ENCODE results near the gene RBBP4. TPM values are rescaled to one million over a fixed set of nuclear protein-coding genes. Genes with fewer than 3 reads are reported as not detected.

RBBP4 gene
- total and polyA plus RNA-seq, 2 of the 8 experiments (the other 6 are each of a cell fraction or from before 2014, with no cell fraction given), result 147 to 397 TPM

DNA sequence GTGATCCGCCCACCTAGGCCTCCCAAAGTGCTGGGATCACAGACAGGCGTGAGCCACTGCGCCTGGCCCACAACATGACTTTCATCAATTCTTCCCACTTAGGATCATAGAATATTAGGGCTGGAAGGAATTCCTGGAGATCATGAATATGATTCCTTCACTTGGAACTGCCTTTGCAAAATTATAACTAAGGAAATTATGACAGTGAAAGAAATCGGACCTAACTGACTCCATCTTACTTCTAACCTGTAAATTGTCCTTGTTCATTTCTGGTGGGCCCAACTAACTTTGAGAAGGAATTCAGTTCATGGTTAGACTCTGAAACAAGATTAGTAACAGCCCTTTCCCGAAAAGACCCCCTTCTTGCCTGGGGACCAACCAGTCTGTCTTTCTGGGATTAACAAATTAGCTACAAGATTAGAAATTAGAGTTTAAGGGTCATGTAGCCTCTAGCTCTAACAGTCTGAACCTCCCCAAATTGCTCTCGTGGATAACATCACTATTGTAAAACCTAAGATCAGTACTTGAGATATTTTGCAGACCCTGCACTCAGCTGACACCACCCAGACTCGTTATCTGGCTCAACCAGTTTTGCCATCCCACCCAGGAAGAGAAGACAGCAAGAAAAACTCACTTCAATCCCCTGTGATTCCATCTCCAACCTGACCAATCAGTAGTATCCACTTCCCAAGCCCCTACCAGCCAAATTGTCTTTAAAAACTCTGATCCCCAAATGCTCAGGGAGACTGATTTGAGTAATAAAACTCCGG lies 15.3 kb upstream of the RBBP4 start:
- no peak overlapping the region for H3K27ac ChIP-seq (ENCODE audit: low read depth, low read length)
- H4K5ac ChIP-seq (ENCODE audit: insufficient read length, low read depth, low read length), result no peak overlapping the region
- no peak overlapping the region for H2BK120ac ChIP-seq (replicated peaks; ENCODE audit: low read depth, low read length)
- no peak overlapping the region for H2BK12ac ChIP-seq (ENCODE audit: low read depth, low read length)
- peaks cover 0 to 27% (median 0%) of the 10 kb centered on the region in 4 experiments; a peak in 2 of 8 replicates for H3K36me3 ChIP-seq (ENCODE audit: control insufficient read depth in 2 of 4, insufficient read depth in 4 of 4, low read length in 3 of 4)
- no peak overlapping the region for H3K23ac ChIP-seq (ENCODE audit: insufficient read length)
- no peaks in the 10 kb centered on the region for H3K9me3 ChIP-seq (ENCODE audit: insufficient read depth in 2 of 2, low read depth in 1 of 2, low read length in 1 of 2)
- peaks cover 2% of the 10 kb centered on the region; the same call in 1 of the 2 replicates for H3K23me2 ChIP-seq (ENCODE audit: low read depth, low read length)
- FAIRE-seq (no peak), DNase-seq (ENCODE audit: low read depth in 1 of 2, low spot score in 2 of 2) (no peak)
- no peak overlapping the region for H3K14ac ChIP-seq (ENCODE audit: insufficient read length)
- H3K4me1 ChIP-seq (replicated peaks in 1 of 4; ENCODE audit: control insufficient read depth in 3 of 4, insufficient read depth in 4 of 4, low read length in 3 of 4), result peaks cover 8 to 21% (median 17%) of the 10 kb centered on the region in 4 experiments
- no peaks in the 10 kb centered on the region; the same call in 1 of the 2 replicates for H3K79me1 ChIP-seq (ENCODE audit: low read depth, low read length)
- H4K8ac ChIP-seq (ENCODE audit: extremely low read depth, insufficient read depth, low read length), result no peak overlapping the region
- H4K20me1 ChIP-seq (replicated peaks in 1 of 2; ENCODE audit: control insufficient read depth in 1 of 2, insufficient read depth in 2 of 2, low read length in 2 of 2), result no peaks in the 10 kb centered on the region
- H3K9ac ChIP-seq (replicated peaks in 1 of 4; ENCODE audit: extremely low read depth in 1 of 4, low read depth in 3 of 4, low read length in 3 of 4), result no peak overlapping the region
- 87% methylated on average over 8 of the region's 8 CpGs; no CpG with 5 or more reads in 1 of the 2 experiments for WGBS, 2 experiments (ENCODE audit: extremely low coverage in 1 of 2, insufficient coverage in 1 of 2, insufficient read length in 1 of 2, insufficient replicate concordance in 2 of 2, low coverage in 1 of 2, low lambda C conversion rate in 2 of 2, missing lambda C conversion rate in 1 of 2)
- POLR2A ChIA-PET (ENCODE audit: partially characterized antibody), result interaction anchor here (0.9 to 10.1 kb wide), 4 partner anchors 10 to 30 kb away, joined by 3 to 115 read pairs (median 6); partner anchors contain the start of genes RBBP4 and ZBTB8OS
- no peak overlapping the region for H3K56ac ChIP-seq (replicated peaks; ENCODE audit: insufficient read length, low read depth, low read length)
- peak overlapping the region in 1 of 2 experiments; percentile 44; a peak in 1 of 4 replicates for H3K4me2 ChIP-seq (ENCODE audit: insufficient read depth in 1 of 2, low read depth in 2 of 2, low read length in 2 of 2)
- H3K27me3 ChIP-seq (replicated peaks in 1 of 4; ENCODE audit: control insufficient read depth in 3 of 4, extremely low read depth in 1 of 4, insufficient read depth in 3 of 4, low read length in 3 of 4), result no peaks in the 10 kb centered on the region
- H3K18ac ChIP-seq (ENCODE audit: extremely low read depth, low read length), result 0 out of 2 replicates have a peak overlapping the region, but pooled peaks have one; percentile 6
- H4K91ac ChIP-seq (replicated peaks; ENCODE audit: insufficient read length, low read length), result no peak overlapping the region
- no peak overlapping the region for H2AFZ ChIP-seq (ENCODE audit: low read length)
- peaks cover 0 to 35% of the 10 kb centered on the region in 2 experiments; a peak in 2 of 4 replicates for H3K79me2 ChIP-seq (ENCODE audit: control insufficient read depth in 1 of 2, insufficient read depth in 2 of 2, low read length in 2 of 2)
- no peak overlapping the region for H2BK15ac ChIP-seq (ENCODE audit: low read length)
- H3K4me3 ChIP-seq (ENCODE audit: extremely low read depth in 1 of 4, insufficient read depth in 2 of 4, low read depth in 3 of 4, low read length in 4 of 4), result no peak overlapping the region
- H2BK5ac ChIP-seq (ENCODE audit: low read depth, low read length), result peak overlapping the region; percentile 35; the same call in 1 of the 2 replicates
- CTCF ChIA-PET (ENCODE audit: partially characterized antibody), result interaction anchor here (1.6 kb wide), 1 partner anchor 47 kb away, joined by 3 read pairs; no protein-coding TSS in a partner anchor
- H3K4ac ChIP-seq (replicated peaks; ENCODE audit: insufficient read length, low read depth, low read length), result no peak overlapping the region
- 0 out of 2 replicates have a peak overlapping the region, but pooled peaks have one; percentile 24 for H2AK5ac ChIP-seq (ENCODE audit: low read depth, low read length)
- H2BK20ac ChIP-seq (ENCODE audit: low read length), result peak overlapping the region; percentile 72; the same call in 1 of the 2 replicates
- TF ChIP-seq FOSL1 (IDR thresholded peaks at IDR 0.05; ENCODE audit: insufficient read depth, low read depth, low read length) (no peak), KDM4A (IDR thresholded peaks at IDR 0.05; ENCODE audit: low read depth, low read length, severe bottlenecking) (no peak), ZNF274 (IDR thresholded peaks at IDR 0.05; ENCODE audit: borderline replicate concordance, extremely low read depth, low read length) (no peak), TBP (IDR thresholded peaks at IDR 0.05; ENCODE audit: low read depth, low read length) (no peak), SP1 (IDR thresholded peaks at IDR 0.05; ENCODE audit: low read depth, low read length) (no peak), MAFK (IDR thresholded peaks at IDR 0.05; ENCODE audit: low read depth, low read length) (no peak), CHD1 (IDR thresholded peaks at IDR 0.05; ENCODE audit: low read depth, low read length) (no peak), BACH1 (IDR thresholded peaks at IDR 0.05; ENCODE audit: low read length) (no peak), RXRA (IDR thresholded peaks at IDR 0.05; ENCODE audit: insufficient read depth, low read depth, low read length) (no peak), POU5F1 (IDR thresholded peaks at IDR 0.05; ENCODE audit: low read depth, low read length) (no peak)
- TF ChIP-seq, protein P1, sequence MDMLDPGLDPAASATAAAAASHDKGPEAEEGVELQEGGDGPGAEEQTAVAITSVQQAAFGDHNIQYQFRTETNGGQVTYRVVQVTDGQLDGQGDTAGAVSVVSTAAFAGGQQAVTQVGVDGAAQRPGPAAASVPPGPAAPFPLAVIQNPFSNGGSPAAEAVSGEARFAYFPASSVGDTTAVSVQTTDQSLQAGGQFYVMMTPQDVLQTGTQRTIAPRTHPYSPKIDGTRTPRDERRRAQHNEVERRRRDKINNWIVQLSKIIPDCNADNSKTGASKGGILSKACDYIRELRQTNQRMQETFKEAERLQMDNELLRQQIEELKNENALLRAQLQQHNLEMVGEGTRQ (IDR thresholded peaks at IDR 0.05; ENCODE audit: low read length), result no peak
